ENCODE data around the gene OR10H5.
"Not testable (repeated sequence)": the region's sequence is repeated elsewhere in the genome, so short reads cannot be mapped to it uniquely, and the experiment has no call there.

Gene OR10H5

DNA sequence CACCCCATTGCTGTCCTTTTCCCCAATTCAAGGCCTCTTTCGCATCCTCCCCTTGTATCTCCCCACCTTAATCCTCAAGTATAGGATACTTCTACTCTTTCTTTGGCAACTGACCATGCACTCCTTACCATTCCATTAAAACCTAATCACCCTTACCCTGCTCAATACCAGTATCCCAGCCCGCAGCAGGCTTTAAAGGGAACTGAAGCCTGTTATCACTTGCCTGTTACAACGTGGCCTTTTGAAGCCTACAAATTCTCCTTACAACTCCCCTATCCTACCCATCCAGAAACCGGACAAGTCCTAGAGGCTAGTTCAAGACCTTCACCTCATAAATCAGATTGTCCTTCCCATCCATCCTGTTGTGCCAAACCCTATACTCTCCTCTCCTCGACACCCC, 44.2 kb downstream of the OR10H5 start:
- Histone ChIP-seq H3K27me3 (ENCODE audit: insufficient read depth, poor library complexity, severe bottlenecking) (no peaks in the 10 kb centered on the region), H3K9me3 (ENCODE audit: severe bottlenecking) (no peaks in the 10 kb centered on the region), H3K36me3 (ENCODE audit: low read depth) (peaks cover 35% of the 10 kb centered on the region), H3K4me1 (ENCODE audit: insufficient read depth, poor library complexity, severe bottlenecking) (peaks cover 24% of the 10 kb centered on the region), H3K27ac (ENCODE audit: poor library complexity, severe bottlenecking) (peak overlapping the region; percentile 99), H3K4me3 (ENCODE audit: severe bottlenecking) (no peak overlapping the region)
- ATAC-seq (ENCODE audit: low read depth) (no peak), DNase-seq (ENCODE audit: low spot score) (no peak)
- TF ChIP-seq, protein P1, sequence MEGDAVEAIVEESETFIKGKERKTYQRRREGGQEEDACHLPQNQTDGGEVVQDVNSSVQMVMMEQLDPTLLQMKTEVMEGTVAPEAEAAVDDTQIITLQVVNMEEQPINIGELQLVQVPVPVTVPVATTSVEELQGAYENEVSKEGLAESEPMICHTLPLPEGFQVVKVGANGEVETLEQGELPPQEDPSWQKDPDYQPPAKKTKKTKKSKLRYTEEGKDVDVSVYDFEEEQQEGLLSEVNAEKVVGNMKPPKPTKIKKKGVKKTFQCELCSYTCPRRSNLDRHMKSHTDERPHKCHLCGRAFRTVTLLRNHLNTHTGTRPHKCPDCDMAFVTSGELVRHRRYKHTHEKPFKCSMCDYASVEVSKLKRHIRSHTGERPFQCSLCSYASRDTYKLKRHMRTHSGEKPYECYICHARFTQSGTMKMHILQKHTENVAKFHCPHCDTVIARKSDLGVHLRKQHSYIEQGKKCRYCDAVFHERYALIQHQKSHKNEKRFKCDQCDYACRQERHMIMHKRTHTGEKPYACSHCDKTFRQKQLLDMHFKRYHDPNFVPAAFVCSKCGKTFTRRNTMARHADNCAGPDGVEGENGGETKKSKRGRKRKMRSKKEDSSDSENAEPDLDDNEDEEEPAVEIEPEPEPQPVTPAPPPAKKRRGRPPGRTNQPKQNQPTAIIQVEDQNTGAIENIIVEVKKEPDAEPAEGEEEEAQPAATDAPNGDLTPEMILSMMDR (IDR thresholded peaks at IDR 0.05; ENCODE audit: poor library complexity, severe bottlenecking) = no peak

DNA sequence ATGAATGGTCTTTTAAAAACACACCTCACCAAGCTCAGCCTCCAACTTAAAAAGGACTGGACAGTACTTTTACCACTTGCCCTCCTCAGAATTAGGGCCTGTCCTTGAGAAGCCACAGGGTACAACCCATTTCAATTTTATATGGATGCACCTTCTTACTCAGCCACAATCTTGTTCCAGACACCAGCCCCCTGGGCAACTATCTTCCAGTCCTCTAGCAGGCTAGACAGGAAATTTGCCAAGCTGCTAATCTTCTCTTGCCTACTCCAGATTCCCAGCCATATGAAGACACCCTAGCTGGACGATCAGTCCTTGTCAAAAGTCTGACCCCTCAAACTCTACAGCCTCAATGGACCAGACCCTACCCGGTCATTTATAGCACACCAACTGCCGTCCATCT, 46.8 kb downstream of the OR10H5 start:
- DNase-seq (ENCODE audit: low spot score); ATAC-seq (ENCODE audit: low read depth); H3K9me3 ChIP-seq (ENCODE audit: severe bottlenecking); H3K4me3 ChIP-seq (ENCODE audit: severe bottlenecking); H3K27me3 ChIP-seq (ENCODE audit: insufficient read depth, poor library complexity, severe bottlenecking): not testable (repeated sequence)
- peaks cover 20% of the 10 kb centered on the region for H3K4me1 ChIP-seq (ENCODE audit: insufficient read depth, poor library complexity, severe bottlenecking)
- H3K36me3 ChIP-seq (ENCODE audit: low read depth) = peaks cover 35% of the 10 kb centered on the region
- peak overlapping the region; percentile 99 for H3K27ac ChIP-seq (ENCODE audit: poor library complexity, severe bottlenecking)

DNA sequence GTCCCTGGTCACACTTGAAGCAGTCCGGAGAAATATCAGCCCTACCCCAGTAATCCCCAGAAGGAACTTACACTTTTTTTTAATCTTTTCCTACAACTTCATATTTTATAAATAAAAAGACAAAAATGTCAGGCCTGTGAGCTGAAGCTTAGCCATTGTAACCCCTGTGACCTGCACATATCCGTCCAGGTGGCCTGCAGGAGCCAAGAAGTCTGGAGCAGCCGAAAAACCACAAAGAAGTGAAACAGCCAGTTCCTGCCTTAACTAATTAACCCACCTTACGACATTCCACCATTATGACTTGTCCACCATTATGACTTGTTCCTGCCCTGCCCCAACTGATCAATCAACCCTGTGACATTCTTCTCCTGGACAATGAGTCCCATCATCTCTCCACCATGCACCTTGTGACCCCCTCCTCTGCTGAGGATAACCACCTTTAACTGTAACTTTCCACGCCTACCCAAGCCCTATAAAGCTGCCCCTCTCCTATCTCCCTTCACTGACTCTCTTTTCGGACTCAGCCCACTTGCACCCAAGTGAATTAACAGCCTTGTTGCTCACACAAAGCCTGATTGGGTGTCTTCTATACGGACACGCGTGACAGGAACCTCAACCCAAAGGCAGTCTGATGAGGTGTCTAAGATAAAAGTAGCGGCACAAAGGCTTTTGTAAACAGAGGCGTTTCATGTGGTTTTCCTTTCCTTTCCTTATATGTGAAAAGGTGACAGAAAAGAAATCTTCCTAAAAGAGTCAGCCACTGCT, 48.3 kb downstream of the OR10H5 start:
- Histone ChIP-seq H3K27ac (ENCODE audit: poor library complexity, severe bottlenecking) (peak overlapping the region; percentile 99), H3K4me1 (ENCODE audit: insufficient read depth, poor library complexity, severe bottlenecking) (peaks cover 20% of the 10 kb centered on the region), H3K4me3 (ENCODE audit: severe bottlenecking) (peak overlapping the region; percentile 51), H3K36me3 (ENCODE audit: low read depth) (peaks cover 35% of the 10 kb centered on the region)
- DNase-seq (ENCODE audit: low spot score); H3K9me3 ChIP-seq (ENCODE audit: severe bottlenecking); ATAC-seq (ENCODE audit: low read depth); H3K27me3 ChIP-seq (ENCODE audit: insufficient read depth, poor library complexity, severe bottlenecking): not testable (repeated sequence)

DNA sequence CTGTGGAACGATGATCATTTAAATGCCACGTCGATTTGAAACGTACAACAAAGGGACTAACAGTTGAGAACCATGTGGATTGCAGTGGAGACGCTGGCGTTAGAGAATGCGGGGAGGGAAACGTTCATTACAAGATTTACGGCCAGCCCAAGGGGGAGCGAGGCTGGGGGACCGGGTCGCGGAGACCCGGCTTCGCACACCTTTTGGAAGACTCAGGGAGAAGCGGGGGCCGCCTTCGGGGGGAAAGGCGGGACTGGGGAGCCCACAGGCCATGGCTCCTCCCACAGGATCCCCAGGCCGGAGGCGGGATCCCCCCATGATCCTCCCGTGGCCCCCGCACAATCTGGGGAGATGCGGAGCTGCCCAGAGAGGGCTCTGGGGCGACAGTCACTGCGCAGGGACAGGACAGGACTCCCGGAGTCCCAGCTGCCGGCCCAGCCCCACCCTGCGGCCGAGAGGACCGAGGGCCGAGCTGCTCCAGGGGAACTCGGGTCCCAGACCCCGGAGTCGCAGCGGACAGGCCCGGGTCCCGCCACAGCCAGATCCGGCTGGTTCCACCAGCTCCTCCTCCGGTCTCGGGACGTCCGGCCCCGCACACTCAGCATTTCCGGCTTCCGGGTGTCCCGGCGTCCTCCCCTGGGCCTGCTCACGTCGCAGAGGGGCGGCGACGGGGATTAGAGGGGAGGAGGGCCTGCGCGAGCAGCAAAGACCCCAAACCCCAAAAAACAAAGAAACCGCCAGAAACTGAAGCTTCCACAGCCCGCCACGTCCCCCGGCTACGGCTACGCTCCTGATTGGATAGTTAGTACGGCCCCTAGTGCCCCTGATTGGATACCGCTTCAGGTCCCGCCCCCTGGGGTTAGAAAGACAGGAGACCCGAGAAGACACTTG, 49.1 kb downstream of the OR10H5 start:
- TF ChIP-seq, protein P1 (IDR thresholded peaks at IDR 0.05; ENCODE audit: poor library complexity, severe bottlenecking) = no peak
- ATAC-seq (ENCODE audit: low read depth) (peak; percentile 93), DNase-seq (ENCODE audit: low spot score) (peak; percentile 98)
- Histone ChIP-seq H3K9me3 (ENCODE audit: severe bottlenecking) (no peaks in the 10 kb centered on the region), H3K36me3 (ENCODE audit: low read depth) (peaks cover 35% of the 10 kb centered on the region), H3K4me1 (ENCODE audit: insufficient read depth, poor library complexity, severe bottlenecking) (peaks cover 20% of the 10 kb centered on the region), H3K4me3 (ENCODE audit: severe bottlenecking) (peak overlapping the region; percentile 51), H3K27me3 (ENCODE audit: insufficient read depth, poor library complexity, severe bottlenecking) (no peaks in the 10 kb centered on the region), H3K27ac (ENCODE audit: poor library complexity, severe bottlenecking) (peak overlapping the region; percentile 99)

DNA sequence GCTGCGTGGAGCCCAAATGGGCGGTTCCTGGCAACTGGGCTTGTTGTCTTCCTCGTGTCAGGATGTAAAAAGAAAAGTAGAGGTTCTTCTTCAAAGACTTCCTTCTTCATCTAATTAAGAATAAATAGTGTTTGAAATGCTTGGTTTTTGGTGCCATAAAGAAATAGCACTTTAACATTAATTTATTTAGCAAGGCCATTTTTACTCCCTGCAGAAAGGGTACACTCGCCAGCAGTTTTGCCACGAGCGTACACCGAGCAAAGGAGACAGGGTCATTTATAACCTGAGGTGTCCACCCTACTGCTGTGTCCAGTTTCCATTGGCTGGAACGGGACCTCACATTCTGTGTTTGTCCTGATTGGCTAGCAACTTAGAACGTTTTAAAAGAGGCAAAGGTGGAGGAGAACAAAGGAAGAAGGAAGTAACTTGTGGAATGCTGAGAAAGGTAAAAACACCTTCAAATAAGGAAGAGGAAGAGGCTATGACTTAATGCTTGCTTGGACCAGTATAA, 49.8 kb downstream of the OR10H5 start:
- H3K4me3 ChIP-seq (ENCODE audit: severe bottlenecking) = peak overlapping the region; percentile 51
- ATAC-seq (ENCODE audit: low read depth) = peak; percentile 26
- H3K4me1 ChIP-seq (ENCODE audit: insufficient read depth, poor library complexity, severe bottlenecking) = peaks cover 20% of the 10 kb centered on the region
- H3K36me3 ChIP-seq (ENCODE audit: low read depth) = peaks cover 28% of the 10 kb centered on the region
- H3K27ac ChIP-seq (ENCODE audit: poor library complexity, severe bottlenecking) = peak overlapping the region; percentile 99
- TF ChIP-seq, protein P1 (IDR thresholded peaks at IDR 0.05; ENCODE audit: poor library complexity, severe bottlenecking) = no peak
- no peaks in the 10 kb centered on the region for H3K9me3 ChIP-seq (ENCODE audit: severe bottlenecking)
- no peaks in the 10 kb centered on the region for H3K27me3 ChIP-seq (ENCODE audit: insufficient read depth, poor library complexity, severe bottlenecking)
- peak; percentile 73 for DNase-seq (ENCODE audit: low spot score)
